ENCODE data around the gene KCNIP4. TPM values are rescaled to one million over a fixed set of nuclear protein-coding genes. Genes with fewer than 3 reads are reported as not detected.

The KCNIP4 gene
- polyA plus RNA-seq, 3 donors: 0.09 to 0.25 TPM; not detected in 1

GRCh38 chr4:21742326-21742725 is 206.2 kb downstream of the KCNIP4 start:
- intact Hi-C loops (cut with micrococcal nuclease): no loop called here
- H3K36me3 Mint-ChIP-seq: no peaks in the 10 kb centered on the region
- no peak overlapping the region for H2AFZ ChIP-seq (ENCODE audit: insufficient read depth, low read depth, low read length, poor library complexity, severe bottlenecking)
- no peak overlapping the region for H3K4me3 Mint-ChIP-seq
- no peaks in the 10 kb centered on the region for H3K9me3 ChIP-seq (replicated peaks in 1 of 2; ENCODE audit: control insufficient read depth in 1 of 2, insufficient read depth in 1 of 2, low read length in 2 of 2)
- no peak overlapping the region for H3K27ac Mint-ChIP-seq
- WGBS (ENCODE audit: insufficient coverage): no CpG with 5 or more reads among the region's 2 CpGs
- no peaks in the 10 kb centered on the region for H3K79me2 ChIP-seq (ENCODE audit: insufficient read depth, low read length)
- no peaks in the 10 kb centered on the region for H3K9me3 Mint-ChIP-seq
- DNase-seq: no peak
- no peak overlapping the region for H3K27ac ChIP-seq (ENCODE audit: low read depth in 1 of 2, low read length in 2 of 2)
- no peaks in the 10 kb centered on the region for H3K36me3 ChIP-seq (replicated peaks in 1 of 2; ENCODE audit: control insufficient read depth in 1 of 2, insufficient read depth in 2 of 2, low read length in 2 of 2)
- no peak overlapping the region for H3K4me2 ChIP-seq (replicated peaks; ENCODE audit: extremely low read depth, low read length, poor library complexity, severe bottlenecking)
- H3K9ac ChIP-seq (ENCODE audit: insufficient read depth, low read length, poor library complexity, severe bottlenecking): no peak overlapping the region
- peaks cover 0 to 3% (median 0%) of the 10 kb centered on the region in 3 donors for H3K27me3 Mint-ChIP-seq (ENCODE audit: low read depth in 3 of 3)
- no peak for TF ChIP-seq CTCF (IDR thresholded peaks at IDR 0.05)
- H3K4me1 Mint-ChIP-seq: no peaks in the 10 kb centered on the region
- H3K4me3 ChIP-seq (replicated peaks in 1 of 3; ENCODE audit: low read depth in 2 of 3, low read length in 3 of 3): no peak overlapping the region
- no peaks in the 10 kb centered on the region for H3K4me1 ChIP-seq (ENCODE audit: control insufficient read depth in 1 of 2, insufficient read depth in 2 of 2, low read length in 2 of 2)
- H4K20me1 ChIP-seq (ENCODE audit: insufficient read depth, low read length): no peaks in the 10 kb centered on the region
- no peaks in the 10 kb centered on the region for H3K27me3 ChIP-seq (ENCODE audit: control insufficient read depth in 2 of 2, insufficient read depth in 2 of 2, low read length in 2 of 2)

- Histone ChIP-seq H2AFZ (ENCODE audit: insufficient read depth, low read depth, low read length, poor library complexity, severe bottlenecking) (no peak overlapping the region), H3K9ac (ENCODE audit: insufficient read depth, low read length, poor library complexity, severe bottlenecking) (no peak overlapping the region), H3K36me3 (replicated peaks in 1 of 2; ENCODE audit: control insufficient read depth in 1 of 2, insufficient read depth in 2 of 2, low read length in 2 of 2) (no peaks in the 10 kb centered on the region), H3K4me3 (replicated peaks in 1 of 3; ENCODE audit: low read depth in 2 of 3, low read length in 3 of 3) (no peak overlapping the region), H3K27me3 (ENCODE audit: control insufficient read depth in 2 of 2, insufficient read depth in 2 of 2, low read length in 2 of 2) (no peaks in the 10 kb centered on the region), H4K20me1 (ENCODE audit: insufficient read depth, low read length) (no peaks in the 10 kb centered on the region), H3K27ac (ENCODE audit: low read depth in 1 of 2, low read length in 2 of 2) (no peak overlapping the region), H3K4me2 (replicated peaks; ENCODE audit: extremely low read depth, low read length, poor library complexity, severe bottlenecking) (no peak overlapping the region), H3K4me1 (ENCODE audit: control insufficient read depth in 1 of 2, insufficient read depth in 2 of 2, low read length in 2 of 2) (no peaks in the 10 kb centered on the region), H3K79me2 (ENCODE audit: insufficient read depth, low read length) (no peaks in the 10 kb centered on the region), H3K9me3 (replicated peaks in 1 of 2; ENCODE audit: control insufficient read depth in 1 of 2, insufficient read depth in 1 of 2, low read length in 2 of 2) (no peaks in the 10 kb centered on the region)
- Mint-ChIP-seq H3K9me3 (no peaks in the 10 kb centered on the region), H3K4me1 (no peaks in the 10 kb centered on the region), H3K4me3 (no peak overlapping the region), H3K36me3 (no peaks in the 10 kb centered on the region), H3K27me3 (ENCODE audit: low read depth in 3 of 3) (peaks cover 0 to 3% (median 2%) of the 10 kb centered on the region in 3 donors), H3K27ac (no peak overlapping the region)
- intact Hi-C loops (cut with micrococcal nuclease): no loop called here
- TF ChIP-seq CTCF (IDR thresholded peaks at IDR 0.05): no peak
- no peak for DNase-seq
- no CpG with 5 or more reads among the region's 4 CpGs for WGBS (ENCODE audit: insufficient coverage)
These were observed 209.8 kb downstream of the KCNIP4 start for GRCh38 chr4:21738821-21739220.

All from CD14-positive monocyte (primary cell).